Endothelial cell of umbilical vein (primary cell): ENCODE results near the gene SLC12A3. TPM values are rescaled to one million over a fixed set of nuclear protein-coding genes. Genes with fewer than 3 reads are reported as not detected.

Experiments
- BruUV-seq: library from RNA; stranded (reverse); fragments of 400-500 nt; replicated peaks from 2 replicates; lab custom pipeline; 2021; lab: Mats Ljungman, UMichigan
- CTCF ChIA-PET: fragments of 300-600, 350-600 bp; sonication (Branson Sonifier 250); formaldehyde crosslinking; loops from one replicate; lab custom pipeline; 2021; ENCODE audit warnings: antibody characterized with exemption, inconsistent platforms; lab: Charles Lee
- POLR2A ChIA-PET: fragments of 300-600, 350-600 bp; sonication (Branson Sonifier 250); formaldehyde crosslinking; loops from one replicate; lab custom pipeline; 2021; ENCODE audit warnings: antibody characterized with exemption, inconsistent platforms; lab: Charles Lee
- DNase-seq: peaks from one replicate; pipeline ENCODE4 v3.0.0-alpha.2; 2011; ENCODE audit warnings: low read depth, low spot score
- FAIRE-seq: peaks from 2 replicates; lab custom pipeline; 2011; peaks lifted over from hg19 to GRCh38; lab: Jason Lieb, UNC
- H2AFZ ChIP-seq: 2 replicates; pipeline ENCODE4 v1.6.0; 2012; ENCODE audit warnings: low read depth, low read length, control low read depth, inconsistent platforms
- H3K27ac ChIP-seq: 2 replicates; pipeline ENCODE4 v1.5.1; 2011; ENCODE audit warnings: low read depth, mild to moderate bottlenecking, control low read depth, low read length, moderate library complexity; ENCODE audit not compliant: insufficient read depth
- H3K27me3 ChIP-seq, 2 experiments: 2 replicates each; pipeline versions ENCODE4 v1.6.0 to v1.6.1; 2011; ENCODE audit warnings: low read length in 2 of 2, mixed read lengths in 1 of 2; ENCODE audit not compliant: control insufficient read depth in 2 of 2, insufficient read depth in 2 of 2
- H3K36me3 ChIP-seq, 2 experiments: 2 replicates in 1 of 2; 3 replicates in 1 of 2; pipeline ENCODE4 v1.5.1; 2011; ENCODE audit warnings: low read length in 2 of 2, mild to moderate bottlenecking in 1 of 2, moderate library complexity in 1 of 2; ENCODE audit not compliant: control insufficient read depth in 2 of 2, insufficient read depth in 2 of 2; ENCODE audit errors: extremely low read depth in 1 of 2
- H3K4me1 ChIP-seq: 3 replicates; pipeline ENCODE4 v1.5.1; 2011; ENCODE audit warnings: mild to moderate bottlenecking, low read length; ENCODE audit not compliant: control insufficient read depth, insufficient read depth; ENCODE audit errors: extremely low read depth
- H3K4me2 ChIP-seq: 2 replicates; pipeline ENCODE4 v1.6.1; 2011; ENCODE audit warnings: low read length, control low read depth, mixed read lengths; ENCODE audit not compliant: insufficient read depth
- H3K4me3 ChIP-seq, 3 experiments: fragments of 200-600 bp in 1 of 3; sonication (generic), shearing (Covaris generic) in 1 of 3; replicated peaks in 1 of 3; 2 replicates each; pipeline ENCODE4 v1.5.1; 2011 to 2016; ENCODE audit warnings: control low read depth in 3 of 3, low read length in 3 of 3, mild to moderate bottlenecking in 2 of 3, inconsistent platforms in 1 of 3, low read depth in 1 of 3, moderate library complexity in 1 of 3; ENCODE audit not compliant: insufficient read depth in 1 of 3
- H3K79me2 ChIP-seq: 2 replicates; pipeline ENCODE4 v1.6.0; 2012; ENCODE audit warnings: low read length, inconsistent platforms; ENCODE audit not compliant: control insufficient read depth, insufficient read depth
- H3K9ac ChIP-seq: replicated peaks from 2 replicates; pipeline ENCODE3; 2011; ENCODE audit warnings: low read length, control low read depth; ENCODE audit not compliant: insufficient read depth; ENCODE audit errors: extremely low read depth
- H3K9me1 ChIP-seq: replicated peaks from 3 replicates; pipeline ENCODE4 v1.6.0; 2011; ENCODE audit warnings: mild to moderate bottlenecking, low read length; ENCODE audit not compliant: control insufficient read depth, insufficient read depth; ENCODE audit errors: extremely low read depth
- H3K9me3 ChIP-seq: replicated peaks from 2 replicates; pipeline ENCODE4 v1.5.1; 2012; ENCODE audit warnings: low read length, inconsistent platforms; ENCODE audit not compliant: control insufficient read depth, insufficient read depth
- H4K20me1 ChIP-seq: replicated peaks from 2 replicates; pipeline ENCODE3; 2011; ENCODE audit warnings: mild to moderate bottlenecking, low read length; ENCODE audit not compliant: control insufficient read depth, insufficient read depth; ENCODE audit errors: extremely low read depth
- FOS ChIP-seq: IDR thresholded peaks from 2 replicates; pipeline ENCODE4 v1.6.1; 2011; ENCODE audit warnings: mild to moderate bottlenecking, low read length, moderate library complexity, borderline replicate concordance; ENCODE audit not compliant: insufficient read depth
- JUN ChIP-seq: IDR thresholded peaks from 2 replicates; pipeline ENCODE4 v1.6.1; 2011; ENCODE audit warnings: borderline replicate concordance, low read depth; ENCODE audit not compliant: insufficient read length, insufficient read depth
- MYC ChIP-seq: IDR thresholded peaks from one replicate; pipeline ENCODE4 v1.6.1; 2011; ENCODE audit warnings: mild to moderate bottlenecking, low read depth, low read length
- POLR2A ChIP-seq: IDR thresholded peaks from 2 replicates; pipeline ENCODE4 v1.6.1; 2012; ENCODE audit warnings: low read depth, mild to moderate bottlenecking, control low read depth, low read length
- POLR2AphosphoS5 ChIP-seq: IDR thresholded peaks from 2 replicates; pipeline ENCODE4 v1.6.1; 2012; ENCODE audit warnings: low read depth, mild to moderate bottlenecking, control low read depth, low read length, moderate library complexity; ENCODE audit not compliant: insufficient read depth
- dilution Hi-C: fragments of 300-500 bp; cut with MboI; formaldehyde crosslinking; loops from one replicate; pipeline ENCODE4 v1.15.0; 2019; ENCODE audit warnings: low sequenced_read_pairs; ENCODE audit not compliant: extremely low pct_ligation_motif_present
- intact Hi-C: fragments of 100-400 bp; cut with micrococcal nuclease; formaldehyde crosslinking; loops from one replicate; pipeline ENCODE4 v1.10.0; 2022
- polyA plus RNA-seq, 4 experiments: library from polyadenylated mRNA; depleted of rRNA in 3 of 4; stranded (reverse) in 3 of 4; unstranded in 1 of 4; fragments of >200 nt; gene quantifications; 2 replicates each; pipeline versions ENCODE4 v1.2.1 to v1.2.3, GENCODE V29; 2011 to 2012; ENCODE audit warnings: missing spikeins in 1 of 4
- total RNA-seq: library from RNA; stranded (reverse); gene quantifications from 2 replicates; pipeline ENCODE4 v1.2.3, GENCODE V29; 2021
- TF ChIP-seq, protein P1 (sequence below), 2 donors: IDR thresholded peaks; 1 replicate in 1 of 2; 2 replicates in 1 of 2; pipeline ENCODE4 v1.5.1; 2011; ENCODE audit warnings: low read length in 2 of 2, mild to moderate bottlenecking in 2 of 2, moderate library complexity in 2 of 2, control low read depth in 1 of 2, inconsistent platforms in 1 of 2, low read depth in 1 of 2; ENCODE audit not compliant: insufficient read depth in 1 of 2; ENCODE audit errors: extremely low read depth in 1 of 2

Gene SLC12A3
- total and polyA plus RNA-seq, 2 donors (not counting 3 experiments of a cell fraction or from before 2014, with no cell fraction given): not detected

GRCh38 chr16:56859636-56860035 lies 5.4 kb upstream of the SLC12A3 start:
- Histone ChIP-seq H3K9me1 (no peaks in the 10 kb centered on the region), H3K36me3 (no peaks in the 10 kb centered on the region), H3K4me2 (no peak overlapping the region), H3K9ac (no peak overlapping the region), H3K4me1 (no peaks in the 10 kb centered on the region), H3K27me3 (no peaks in the 10 kb centered on the region), H3K9me3 (no peaks in the 10 kb centered on the region), H3K27ac (no peak overlapping the region), H3K79me2 (no peaks in the 10 kb centered on the region), H2AFZ (no peak overlapping the region), H4K20me1 (no peaks in the 10 kb centered on the region), H3K4me3 (no peak overlapping the region)
- intact Hi-C loops (no loop called here), dilution Hi-C loops (no loop called here)
- no peak for TF ChIP-seq FOS
- TF ChIP-seq, protein P1, sequence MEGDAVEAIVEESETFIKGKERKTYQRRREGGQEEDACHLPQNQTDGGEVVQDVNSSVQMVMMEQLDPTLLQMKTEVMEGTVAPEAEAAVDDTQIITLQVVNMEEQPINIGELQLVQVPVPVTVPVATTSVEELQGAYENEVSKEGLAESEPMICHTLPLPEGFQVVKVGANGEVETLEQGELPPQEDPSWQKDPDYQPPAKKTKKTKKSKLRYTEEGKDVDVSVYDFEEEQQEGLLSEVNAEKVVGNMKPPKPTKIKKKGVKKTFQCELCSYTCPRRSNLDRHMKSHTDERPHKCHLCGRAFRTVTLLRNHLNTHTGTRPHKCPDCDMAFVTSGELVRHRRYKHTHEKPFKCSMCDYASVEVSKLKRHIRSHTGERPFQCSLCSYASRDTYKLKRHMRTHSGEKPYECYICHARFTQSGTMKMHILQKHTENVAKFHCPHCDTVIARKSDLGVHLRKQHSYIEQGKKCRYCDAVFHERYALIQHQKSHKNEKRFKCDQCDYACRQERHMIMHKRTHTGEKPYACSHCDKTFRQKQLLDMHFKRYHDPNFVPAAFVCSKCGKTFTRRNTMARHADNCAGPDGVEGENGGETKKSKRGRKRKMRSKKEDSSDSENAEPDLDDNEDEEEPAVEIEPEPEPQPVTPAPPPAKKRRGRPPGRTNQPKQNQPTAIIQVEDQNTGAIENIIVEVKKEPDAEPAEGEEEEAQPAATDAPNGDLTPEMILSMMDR (IDR thresholded peaks at IDR 0.05; ENCODE audit: extremely low read depth in 1 of 2, insufficient read depth in 1 of 2, low read depth in 1 of 2, low read length in 2 of 2): no peak
- TF ChIP-seq POLR2AphosphoS5: no peak
- TF ChIP-seq JUN: no peak
- no peak for TF ChIP-seq MYC
- TF ChIP-seq POLR2A: no peak
- DNase-seq (no peak), FAIRE-seq (no peak)
- CTCF ChIA-PET: interaction anchor here (0.7 to 14.8 kb wide), 6 partner anchors 9 to 109 kb away, joined by 3 to 231 read pairs (median 5); no protein-coding TSS in a partner anchor
- POLR2A ChIA-PET: no interaction called here
- BruUV-seq: no TSS peak
